ENCODE measurements around the gene WWOX.

WWOX gene

GRCh38 chr16:78140818-78141466 lies 41.5 kb downstream of the WWOX start:
- H3K4me1 Mint-ChIP-seq (ENCODE audit: low read depth): no peaks in the 10 kb centered on the region
- H3K27me3 Mint-ChIP-seq (ENCODE audit: low read depth): no peaks in the 10 kb centered on the region
- H3K27ac Mint-ChIP-seq: no peak overlapping the region
- no peak for DNase-seq (ENCODE audit: low spot score)
- no peak overlapping the region for H3K4me3 Mint-ChIP-seq
- H3K36me3 Mint-ChIP-seq (ENCODE audit: low read depth): no peaks in the 10 kb centered on the region
- H3K9me3 Mint-ChIP-seq: no peaks in the 10 kb centered on the region

- no peaks in the 10 kb centered on the region for H3K27me3 Mint-ChIP-seq (ENCODE audit: low read depth)
Measured at GRCh38 chr16:78142788-78143187, 43.3 kb downstream of the WWOX start.

GRCh38 chr16:78146807-78147206 lies 47.4 kb downstream of the WWOX start:
- Mint-ChIP-seq H3K36me3 (ENCODE audit: low read depth) (no peaks in the 10 kb centered on the region), H3K4me1 (ENCODE audit: low read depth) (no peaks in the 10 kb centered on the region), H3K27ac (no peak overlapping the region), H3K9me3 (no peaks in the 10 kb centered on the region), H3K4me3 (no peak overlapping the region), H3K27me3 (ENCODE audit: low read depth) (no peaks in the 10 kb centered on the region)
- no peak for DNase-seq (ENCODE audit: low spot score)

More at GRCh38 chr16:78142788-78143187, 43.3 kb downstream of the WWOX start:
- DNase-seq (ENCODE audit: low spot score): no peak
- H3K36me3 Mint-ChIP-seq (ENCODE audit: low read depth): no peaks in the 10 kb centered on the region
- no peaks in the 10 kb centered on the region for H3K4me1 Mint-ChIP-seq (ENCODE audit: low read depth)
- H3K27ac Mint-ChIP-seq: no peak overlapping the region
- no peak overlapping the region for H3K4me3 Mint-ChIP-seq
- no peaks in the 10 kb centered on the region for H3K9me3 Mint-ChIP-seq

GRCh38 chr16:78147911-78148401 lies 48.5 kb downstream of the WWOX start:
- Mint-ChIP-seq H3K4me3 (no peak overlapping the region), H3K36me3 (ENCODE audit: low read depth) (no peaks in the 10 kb centered on the region), H3K4me1 (ENCODE audit: low read depth) (no peaks in the 10 kb centered on the region), H3K9me3 (no peaks in the 10 kb centered on the region), H3K27me3 (ENCODE audit: low read depth) (no peaks in the 10 kb centered on the region), H3K27ac (no peak overlapping the region)
- no peak for DNase-seq (ENCODE audit: low spot score)

GRCh38 chr16:78150233-78150632 lies 50.8 kb downstream of the WWOX start:
- Mint-ChIP-seq H3K36me3 (ENCODE audit: low read depth) (no peaks in the 10 kb centered on the region), H3K27ac (no peak overlapping the region), H3K27me3 (ENCODE audit: low read depth) (no peaks in the 10 kb centered on the region), H3K4me3 (no peak overlapping the region), H3K4me1 (ENCODE audit: low read depth) (peaks cover 5% of the 10 kb centered on the region), H3K9me3 (no peaks in the 10 kb centered on the region)
- no peak for DNase-seq (ENCODE audit: low spot score)

GRCh38 chr16:78154729-78155461 lies 55.4 kb downstream of the WWOX start:
- Mint-ChIP-seq H3K4me1 (ENCODE audit: low read depth) (peaks cover 5% of the 10 kb centered on the region), H3K36me3 (ENCODE audit: low read depth) (peaks cover under 1% of the 10 kb centered on the region), H3K27me3 (ENCODE audit: low read depth) (no peaks in the 10 kb centered on the region), H3K9me3 (no peaks in the 10 kb centered on the region), H3K4me3 (no peak overlapping the region), H3K27ac (no peak overlapping the region)
- DNase-seq (ENCODE audit: low spot score): no peak

GRCh38 chr16:78155791-78156345 lies 56.4 kb downstream of the WWOX start:
- H3K27me3 Mint-ChIP-seq (ENCODE audit: low read depth): no peaks in the 10 kb centered on the region
- H3K9me3 Mint-ChIP-seq: peaks cover 2% of the 10 kb centered on the region
- H3K4me1 Mint-ChIP-seq (ENCODE audit: low read depth): peaks cover 5% of the 10 kb centered on the region
- DNase-seq (ENCODE audit: low spot score): no peak
- H3K36me3 Mint-ChIP-seq (ENCODE audit: low read depth): peaks cover 2% of the 10 kb centered on the region
- H3K4me3 Mint-ChIP-seq: no peak overlapping the region
- H3K27ac Mint-ChIP-seq: no peak overlapping the region

- H3K4me3 Mint-ChIP-seq: no peak overlapping the region
- no peak overlapping the region for H3K27ac Mint-ChIP-seq
- H3K27me3 Mint-ChIP-seq (ENCODE audit: low read depth): no peaks in the 10 kb centered on the region
- peaks cover 8% of the 10 kb centered on the region for H3K9me3 Mint-ChIP-seq
- DNase-seq (ENCODE audit: low spot score): no peak
- peaks cover 2% of the 10 kb centered on the region for H3K36me3 Mint-ChIP-seq (ENCODE audit: low read depth)
- H3K4me1 Mint-ChIP-seq (ENCODE audit: low read depth): no peaks in the 10 kb centered on the region
Measured at GRCh38 chr16:78161023-78161729, 61.7 kb downstream of the WWOX start.

GRCh38 chr16:78163772-78164670 lies 64.6 kb downstream of the WWOX start:
- Mint-ChIP-seq H3K9me3 (peaks cover 8% of the 10 kb centered on the region), H3K36me3 (ENCODE audit: low read depth) (peaks cover 2% of the 10 kb centered on the region), H3K27ac (no peak overlapping the region), H3K27me3 (ENCODE audit: low read depth) (no peaks in the 10 kb centered on the region), H3K4me1 (ENCODE audit: low read depth) (no peaks in the 10 kb centered on the region), H3K4me3 (no peak overlapping the region)
- DNase-seq (ENCODE audit: low spot score): no peak

- H3K36me3 Mint-ChIP-seq (ENCODE audit: low read depth): no peaks in the 10 kb centered on the region
- H3K27me3 Mint-ChIP-seq (ENCODE audit: low read depth): no peaks in the 10 kb centered on the region
- H3K27ac Mint-ChIP-seq: no peak overlapping the region
Measured at GRCh38 chr16:78170494-78170933, 71.1 kb downstream of the WWOX start.

GRCh38 chr16:78175287-78175686 lies 75.8 kb downstream of the WWOX start:
- no peaks in the 10 kb centered on the region for H3K27me3 Mint-ChIP-seq (ENCODE audit: low read depth)
- H3K9me3 Mint-ChIP-seq: no peaks in the 10 kb centered on the region
- H3K4me1 Mint-ChIP-seq (ENCODE audit: low read depth): no peaks in the 10 kb centered on the region
- no peaks in the 10 kb centered on the region for H3K36me3 Mint-ChIP-seq (ENCODE audit: low read depth)
- H3K4me3 Mint-ChIP-seq: no peak overlapping the region
- DNase-seq (ENCODE audit: low spot score): no peak
- H3K27ac Mint-ChIP-seq: no peak overlapping the region

More at GRCh38 chr16:78170494-78170933, 71.1 kb downstream of the WWOX start:
- no peak for DNase-seq (ENCODE audit: low spot score)
- H3K4me1 Mint-ChIP-seq (ENCODE audit: low read depth): no peaks in the 10 kb centered on the region
- no peaks in the 10 kb centered on the region for H3K9me3 Mint-ChIP-seq
- H3K4me3 Mint-ChIP-seq: no peak overlapping the region

- no peak overlapping the region for H3K27ac Mint-ChIP-seq
Measured at GRCh38 chr16:78176435-78176834, 77.0 kb downstream of the WWOX start.

GRCh38 chr16:78177218-78177617 lies 77.8 kb downstream of the WWOX start:
- no peaks in the 10 kb centered on the region for H3K36me3 Mint-ChIP-seq (ENCODE audit: low read depth)
- no peaks in the 10 kb centered on the region for H3K4me1 Mint-ChIP-seq (ENCODE audit: low read depth)
- H3K9me3 Mint-ChIP-seq: no peaks in the 10 kb centered on the region
- H3K4me3 Mint-ChIP-seq: no peak overlapping the region
- H3K27ac Mint-ChIP-seq: no peak overlapping the region
- no peak for DNase-seq (ENCODE audit: low spot score)
- no peaks in the 10 kb centered on the region for H3K27me3 Mint-ChIP-seq (ENCODE audit: low read depth)

More at GRCh38 chr16:78176435-78176834, 77.0 kb downstream of the WWOX start:
- no peaks in the 10 kb centered on the region for H3K4me1 Mint-ChIP-seq (ENCODE audit: low read depth)
- no peak for DNase-seq (ENCODE audit: low spot score)
- no peaks in the 10 kb centered on the region for H3K36me3 Mint-ChIP-seq (ENCODE audit: low read depth)
- H3K4me3 Mint-ChIP-seq: no peak overlapping the region
- no peaks in the 10 kb centered on the region for H3K9me3 Mint-ChIP-seq
- H3K27me3 Mint-ChIP-seq (ENCODE audit: low read depth): no peaks in the 10 kb centered on the region
